Activated effector memory CD4-positive, alpha-beta T cell treated with anti-CD3 and anti-CD28 coated beads, Interleukin-2, amount 50 U/mL, for 16 hours (primary cell): ENCODE data around the gene AVPR1B.

Experiments
- DNase-seq: peaks from one replicate; pipeline ENCODE4 v3.0.0-alpha.2; 2020

Gene AVPR1B

DNA sequence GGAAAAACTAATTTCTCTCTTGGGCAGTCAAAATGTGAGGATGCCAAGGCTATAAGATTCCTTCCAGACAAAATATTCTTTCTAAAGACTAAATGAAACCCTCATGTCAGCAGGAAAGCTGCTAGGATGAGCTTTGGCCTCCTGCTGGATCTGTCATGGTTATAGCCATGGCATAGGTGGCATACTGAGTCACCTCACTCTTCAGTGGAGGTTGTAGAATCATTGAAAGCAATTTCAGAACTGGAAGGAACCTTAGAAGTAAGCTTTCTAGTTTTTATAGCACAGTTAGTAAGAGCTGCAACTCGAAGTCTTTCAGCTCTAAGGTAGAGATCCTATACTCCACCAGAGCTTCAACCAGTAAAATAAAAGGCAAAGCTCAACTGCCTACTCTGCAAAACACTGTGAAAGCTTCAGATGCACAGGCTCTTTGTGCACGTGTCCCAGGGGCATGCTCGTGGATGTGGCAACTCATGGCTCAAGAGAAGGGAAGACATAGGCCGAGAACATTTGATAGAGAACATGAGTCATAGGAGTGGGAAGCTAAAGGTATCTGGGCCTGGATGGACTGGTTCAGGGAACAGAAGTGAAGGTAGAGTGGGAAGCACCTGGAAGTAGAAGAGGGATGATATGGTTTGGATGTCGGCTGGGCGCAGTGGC, 5.8 kb downstream of the AVPR1B start:
- DNase-seq: no peak

- no peak for DNase-seq
Measured at GRCh38 chr1:206110820-206111219, 6.4 kb downstream of the AVPR1B start.

DNA sequence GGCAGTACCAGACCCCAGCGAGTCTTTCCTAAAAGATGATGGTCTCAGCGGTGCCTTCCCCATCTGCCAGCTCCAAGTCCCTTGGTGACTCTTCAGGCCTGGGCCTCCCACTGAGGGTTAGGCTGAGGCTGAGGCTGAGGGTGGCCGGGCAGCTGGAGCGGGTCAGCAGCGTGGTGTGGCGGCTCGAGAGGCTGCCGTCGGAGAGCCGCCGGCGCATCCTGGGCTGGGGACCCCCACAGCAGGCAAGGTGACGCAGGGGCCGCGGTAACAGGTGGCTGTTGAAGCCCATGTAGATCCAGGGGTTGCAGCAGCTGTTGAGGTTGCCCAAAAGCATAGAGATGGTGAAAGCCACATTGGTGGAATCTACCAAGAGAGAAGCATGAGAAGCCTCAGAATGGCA, 7.0 kb downstream of the AVPR1B start:
- DNase-seq: no peak

DNA sequence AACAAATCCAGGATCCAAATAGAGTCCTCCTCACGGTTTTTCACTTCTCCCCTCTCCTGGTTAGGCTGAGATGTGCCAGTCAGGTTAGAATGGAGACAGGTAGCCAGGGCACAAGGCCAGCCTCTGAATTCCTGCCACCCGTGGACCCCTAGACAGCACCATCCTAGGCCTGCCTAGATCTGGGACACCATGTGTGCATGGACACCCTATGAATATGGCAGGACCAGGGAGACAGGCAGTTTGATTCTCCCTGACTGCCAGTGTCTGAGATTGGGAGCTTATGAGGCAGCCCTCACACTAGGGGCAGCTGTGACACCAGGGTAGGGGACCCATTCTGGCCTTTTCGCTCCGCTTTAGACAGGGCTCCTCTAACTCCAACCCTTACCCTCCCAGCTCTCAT, 7.5 kb downstream of the AVPR1B start:
- DNase-seq: no peak

GRCh38 chr1:206108635-206109034, 8.6 kb downstream of the AVPR1B start:
- DNase-seq: no peak

DNA sequence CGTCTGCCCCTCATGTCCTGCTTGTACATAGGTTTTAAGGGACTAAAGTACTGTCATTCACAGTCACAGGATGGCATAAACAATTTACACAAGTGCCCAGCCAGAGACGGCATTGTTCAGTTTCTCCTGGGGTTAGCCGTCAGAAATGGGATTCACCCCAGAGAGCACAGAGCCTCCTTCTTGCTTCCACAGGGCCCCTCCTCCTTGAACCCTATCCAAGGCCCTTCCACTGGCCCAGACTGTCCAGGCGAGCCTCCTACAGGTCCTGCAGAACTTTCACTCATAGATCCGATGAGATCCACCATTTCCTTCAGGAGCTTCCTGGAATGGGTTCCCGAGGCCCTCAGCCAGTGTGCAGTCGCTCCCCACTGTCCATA, 10.0 kb downstream of the AVPR1B start:
- DNase-seq: no peak

- DNase-seq: peak; percentile 90
Measured at GRCh38 chr1:206106328-206107167, 10.6 kb downstream of the AVPR1B start.

GRCh38 chr1:206105464-206105995, 11.7 kb downstream of the AVPR1B start:
- DNase-seq: no peak

- DNase-seq: no peak
Measured at GRCh38 chr1:206103979-206104378, 13.2 kb downstream of the AVPR1B start.

DNA sequence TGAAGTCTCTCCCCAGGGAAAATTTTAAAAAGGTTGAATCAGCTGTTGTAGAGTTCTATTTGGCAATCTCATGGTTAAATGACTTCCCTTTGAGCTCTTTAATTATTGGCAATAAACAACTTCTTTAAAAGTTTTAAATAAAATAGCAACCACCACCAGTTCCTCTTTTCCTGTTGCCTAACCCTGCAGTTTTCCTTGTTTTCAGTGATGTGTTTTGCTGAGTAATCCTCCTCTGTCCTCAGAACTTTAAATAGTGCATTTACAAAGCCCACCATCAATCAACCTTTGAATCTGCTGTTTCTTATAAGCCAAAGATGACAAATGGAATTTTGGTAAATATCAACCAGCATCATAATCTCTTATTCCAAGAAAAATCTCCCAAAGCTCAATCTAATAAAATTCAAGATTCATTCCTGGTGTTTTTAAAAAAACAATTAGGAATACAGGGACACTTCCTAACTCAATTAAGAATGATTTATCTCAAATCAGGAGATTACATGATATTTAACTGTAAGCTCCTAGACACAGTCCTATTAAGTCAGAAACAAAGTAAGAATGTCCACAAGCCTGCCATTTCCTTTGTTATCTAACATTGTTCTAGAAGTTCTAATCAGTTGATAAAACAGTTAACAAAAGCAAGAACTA, 14.8 kb downstream of the AVPR1B start:
- no peak for DNase-seq

GRCh38 chr1:206101351-206102045, 15.7 kb downstream of the AVPR1B start:
- DNase-seq: no peak

DNA sequence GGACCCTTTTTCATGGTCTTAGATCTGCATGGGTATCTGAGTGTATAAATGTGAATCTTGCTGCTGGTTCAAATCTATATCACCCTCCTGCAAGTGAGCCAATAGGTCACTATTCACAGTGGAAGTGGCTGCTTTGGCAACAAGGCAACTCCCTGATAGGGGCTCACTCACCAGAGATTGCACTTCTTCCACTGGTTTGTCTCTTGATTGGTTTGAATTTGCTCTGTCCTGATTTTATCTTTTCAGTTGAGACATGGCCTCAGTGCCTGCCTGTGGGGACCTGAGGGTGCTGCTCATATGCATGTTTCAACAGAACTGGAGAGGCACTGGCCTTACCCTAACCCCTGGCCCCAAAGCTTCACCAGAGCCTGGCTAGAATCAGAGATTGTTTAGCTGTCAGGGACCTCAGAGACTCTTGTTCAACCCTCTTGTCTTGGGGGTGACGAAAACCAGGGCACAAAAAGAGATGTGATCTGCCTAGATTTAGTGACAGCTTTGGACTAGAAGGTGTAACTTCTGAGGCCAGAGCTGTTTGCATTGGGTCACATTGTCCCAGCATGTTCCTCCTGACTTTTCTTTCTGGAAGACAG, 16.9 kb downstream of the AVPR1B start:
- DNase-seq: no peak

DNA sequence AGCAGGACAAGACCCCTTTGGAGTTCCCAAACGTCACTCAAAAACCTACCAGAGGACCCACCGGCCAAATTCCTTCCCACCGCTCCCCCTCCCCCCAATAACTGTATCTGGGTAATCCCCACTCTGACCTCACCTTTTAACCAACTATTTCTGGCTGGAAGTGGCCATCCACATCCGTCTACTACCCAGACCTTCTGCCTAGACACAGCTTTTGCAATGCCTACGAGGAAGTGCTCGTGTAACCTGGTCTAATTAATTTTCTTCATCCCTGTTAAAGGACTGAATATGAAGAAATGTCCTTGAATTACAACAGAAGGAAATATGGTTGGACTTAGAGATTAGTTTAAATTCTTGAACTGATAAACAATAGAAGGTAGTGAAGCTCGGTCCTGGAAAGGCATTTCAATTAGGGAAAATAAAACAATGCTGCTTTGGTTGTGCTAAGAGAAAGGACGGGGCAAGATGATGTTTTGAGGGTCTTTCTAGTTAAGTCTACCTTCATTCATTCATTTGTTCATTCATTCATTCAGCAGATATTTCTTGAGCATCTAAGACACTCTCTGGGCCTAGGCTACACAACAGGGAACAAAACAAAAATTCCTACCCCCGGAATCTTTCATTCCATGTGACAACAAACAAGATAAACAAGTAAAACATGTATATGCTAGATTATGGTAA, 18.8 kb downstream of the AVPR1B start:
- DNase-seq: no peak

- no peak for DNase-seq
Measured at GRCh38 chr1:206097381-206097780, 19.8 kb downstream of the AVPR1B start.

DNA sequence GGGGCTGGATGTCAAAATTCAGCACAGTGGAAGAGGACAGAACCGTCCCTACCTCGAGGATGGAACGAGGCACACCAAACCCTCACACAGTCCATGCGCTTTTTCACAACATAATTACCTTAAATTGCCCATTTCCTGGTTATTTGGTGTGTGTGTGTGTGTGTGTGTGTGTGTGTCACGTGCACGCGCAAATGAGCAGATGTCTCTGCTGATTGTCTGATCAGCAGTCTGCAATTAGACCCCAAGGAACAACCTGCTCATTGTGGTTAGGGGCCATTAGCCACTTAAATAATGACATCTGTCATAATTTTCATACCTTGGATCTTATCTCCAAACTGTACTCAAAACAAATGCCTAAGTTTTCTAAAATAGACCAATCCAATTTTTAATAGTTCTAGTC, 23.2 kb downstream of the AVPR1B start:
- DNase-seq: no peak

- no peak for DNase-seq
Measured at GRCh38 chr1:206089341-206089740, 27.8 kb downstream of the AVPR1B start.

DNA sequence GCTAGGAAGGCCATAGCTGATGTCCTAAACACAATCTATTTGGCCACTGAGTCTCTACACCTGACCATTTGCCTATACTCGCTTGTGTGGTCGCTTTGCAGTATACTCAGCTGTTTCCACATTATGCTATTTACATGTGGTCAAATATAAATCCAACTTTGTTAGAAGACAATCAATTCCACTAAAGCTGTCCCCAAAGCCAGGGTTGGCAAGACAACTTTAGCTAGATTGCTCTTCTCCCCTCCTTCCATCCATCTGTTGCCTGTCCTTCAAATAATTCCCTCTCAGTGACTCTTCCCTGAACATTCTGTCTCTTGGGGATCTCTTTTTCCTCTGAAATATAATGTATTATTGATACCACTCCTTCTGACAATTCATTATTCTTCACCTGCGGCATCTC, 30.1 kb downstream of the AVPR1B start:
- DNase-seq: no peak

DNA sequence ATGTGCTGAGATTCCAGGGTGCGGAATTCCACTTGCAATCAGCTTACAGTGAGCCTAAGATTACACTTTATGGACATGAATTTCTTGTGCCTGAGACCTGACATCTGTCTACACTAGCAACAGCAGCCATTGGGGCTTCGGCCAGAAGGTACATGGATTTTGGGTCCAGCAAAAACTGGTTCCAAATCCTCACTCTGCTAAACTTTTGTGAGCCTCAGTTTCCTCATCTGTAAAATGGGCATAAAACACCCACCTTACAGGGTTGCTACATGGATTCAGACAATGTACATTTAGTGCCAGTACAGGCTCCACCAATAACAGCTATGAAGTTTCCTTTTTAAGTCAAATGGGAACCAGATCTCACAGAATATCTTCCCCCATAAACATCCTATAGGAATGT, 33.4 kb downstream of the AVPR1B start:
- no peak for DNase-seq

GRCh38 chr1:206082831-206083695, 34.1 kb downstream of the AVPR1B start:
- no peak for DNase-seq

DNA sequence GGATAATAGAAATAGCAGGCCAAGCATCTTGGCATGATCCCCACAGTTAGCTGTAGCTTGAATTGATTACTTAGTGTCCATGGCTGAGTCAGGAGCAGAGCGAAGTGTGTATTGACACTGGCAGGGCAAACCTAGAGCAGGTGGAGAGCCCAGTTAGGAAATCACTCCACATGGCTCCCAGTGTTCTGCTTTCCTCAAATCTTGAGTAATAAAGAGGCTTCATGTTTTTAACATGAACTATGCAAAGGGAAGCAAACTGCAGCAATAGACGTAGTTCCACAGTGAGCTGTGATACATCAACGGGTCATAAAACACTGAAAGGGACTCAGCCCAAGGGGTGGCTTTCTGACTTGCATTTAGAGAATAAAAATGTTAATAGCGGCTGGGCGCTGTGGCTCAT, 35.3 kb downstream of the AVPR1B start:
- no peak for DNase-seq
